Liver (tissue), 9 donors: Measurements from ENCODE around the gene GRK2. TPM values are rescaled to one million over a fixed set of nuclear protein-coding genes. Genes with fewer than 3 reads are reported as not detected.
A peak's percentile ranks its signal among the peaks of the same experiment; 100 is the strongest.

Source experiments
- DNase-seq: peaks from one replicate; pipeline ENCODE4 v3.0.0-alpha.2; 2017; ENCODE audit warnings: low spot score
- H3K27ac ChIP-seq, 2 donors: one replicate each; pipeline ENCODE4 v1.7.0; 2013; ENCODE audit warnings: inconsistent platforms in 2 of 2, low read length in 2 of 2, control low read depth in 1 of 2, low read depth in 1 of 2, mild to moderate bottlenecking in 1 of 2
- H3K27me3 ChIP-seq, 4 donors: one replicate each; pipeline versions ENCODE4 v1.6.1 to v1.7.0; 2013; ENCODE audit warnings: low read length in 3 of 4, inconsistent platforms in 1 of 4, mild to moderate bottlenecking in 1 of 4, moderate library complexity in 1 of 4; ENCODE audit not compliant: control insufficient read depth in 4 of 4, insufficient read depth in 4 of 4
- H3K36me3 ChIP-seq, 4 donors: one replicate each; pipeline versions ENCODE4 v1.6.1 to v1.7.0; 2013; ENCODE audit warnings: low read length in 3 of 4, mild to moderate bottlenecking in 3 of 4, low read depth in 1 of 4, moderate library complexity in 1 of 4; ENCODE audit not compliant: control insufficient read depth in 4 of 4, insufficient read depth in 3 of 4
- H3K4me1 ChIP-seq, 4 donors: one replicate each; pipeline versions ENCODE4 v1.6.1 to v1.7.0; 2013; ENCODE audit warnings: low read length in 3 of 4, mild to moderate bottlenecking in 3 of 4, moderate library complexity in 1 of 4; ENCODE audit not compliant: control insufficient read depth in 4 of 4, insufficient read depth in 4 of 4
- H3K4me3 ChIP-seq, 3 donors: one replicate each; pipeline versions ENCODE4 v1.6.1 to v1.7.0; 2013; ENCODE audit warnings: low read length in 3 of 3, control low read depth in 1 of 3, low read depth in 1 of 3, mild to moderate bottlenecking in 1 of 3
- H3K9ac ChIP-seq, 2 donors: one replicate each; pipeline ENCODE4 v1.7.0; 2013; ENCODE audit warnings: low read length in 2 of 2, mild to moderate bottlenecking in 2 of 2, moderate library complexity in 2 of 2, control low read depth in 1 of 2, low read depth in 1 of 2
- H3K9me3 ChIP-seq, 4 donors: one replicate each; pipeline versions ENCODE4 v1.6.1 to v1.7.0; 2013; ENCODE audit warnings: low read length in 3 of 4; ENCODE audit not compliant: control insufficient read depth in 4 of 4
- ATF3 ChIP-seq: IDR thresholded peaks from 2 replicates; pipeline ENCODE4 v1.6.1; 2016; ENCODE audit warnings: antibody characterized with exemption
- CTCF ChIP-seq: fragments of 150-350 bp; IDR thresholded peaks from 2 replicates; pipeline ENCODE4 v1.5.1; 2017; ENCODE audit warnings: improper control_type of control experiment, low read depth, low read length; ENCODE audit not compliant: missing input control
- EGR1 ChIP-seq, 2 donors: IDR thresholded peaks; 2 replicates each; pipeline ENCODE4 v1.6.1; 2016 to 2018; ENCODE audit warnings: antibody characterized with exemption in 2 of 2, low read depth in 2 of 2
- FOXA1 ChIP-seq: IDR thresholded peaks from 2 replicates; pipeline ENCODE4 v1.6.1; 2016; ENCODE audit warnings: antibody characterized with exemption
- FOXA2 ChIP-seq: IDR thresholded peaks from 2 replicates; pipeline ENCODE4 v1.6.1; 2016; ENCODE audit warnings: antibody characterized with exemption
- GABPA ChIP-seq, 2 donors: IDR thresholded peaks in 1 of 2; conservative IDR thresholded peaks in 1 of 2; 2 replicates each; pipeline ENCODE4 v1.6.1; 2016; ENCODE audit warnings: antibody characterized with exemption in 2 of 2, mild to moderate bottlenecking in 1 of 2, moderate library complexity in 1 of 2
- HNF4A ChIP-seq, 2 donors: conservative IDR thresholded peaks; 2 replicates each; pipeline ENCODE4 v1.6.1; 2016; ENCODE audit warnings: antibody characterized with exemption in 2 of 2, mild to moderate bottlenecking in 2 of 2
- HNF4G ChIP-seq: IDR thresholded peaks from 2 replicates; pipeline ENCODE4 v1.6.1; 2016; ENCODE audit warnings: antibody characterized with exemption
- JUND ChIP-seq, 2 donors: IDR thresholded peaks; 2 replicates each; pipeline ENCODE4 v1.6.1; 2016; ENCODE audit warnings: antibody characterized with exemption in 2 of 2
- MAX ChIP-seq: IDR thresholded peaks from 2 replicates; pipeline ENCODE4 v1.6.1; 2016; ENCODE audit warnings: antibody characterized with exemption
- NR2F2 ChIP-seq: IDR thresholded peaks from 2 replicates; pipeline ENCODE4 v1.6.1; 2016; ENCODE audit warnings: antibody characterized with exemption
- RAD21 ChIP-seq, 2 donors: IDR thresholded peaks; 2 replicates each; pipeline ENCODE4 v1.6.1; 2016; ENCODE audit warnings: antibody characterized with exemption in 2 of 2, mild to moderate bottlenecking in 2 of 2
- REST ChIP-seq: IDR thresholded peaks from 2 replicates; pipeline ENCODE4 v1.6.1; 2016; ENCODE audit warnings: antibody characterized with exemption, mild to moderate bottlenecking
- RXRA ChIP-seq, 2 donors: IDR thresholded peaks; 2 replicates each; pipeline ENCODE4 v1.6.1; 2017 to 2018; ENCODE audit warnings: antibody characterized with exemption in 2 of 2, mild to moderate bottlenecking in 1 of 2
- SP1 ChIP-seq: IDR thresholded peaks from 2 replicates; pipeline ENCODE4 v1.6.1; 2018; ENCODE audit warnings: antibody characterized with exemption, mild to moderate bottlenecking
- YY1 ChIP-seq: IDR thresholded peaks from 2 replicates; pipeline ENCODE4 v1.6.1; 2016; ENCODE audit warnings: antibody characterized with exemption, mild to moderate bottlenecking
- ZBTB33 ChIP-seq: IDR thresholded peaks from 2 replicates; pipeline ENCODE4 v1.6.1; 2016; ENCODE audit warnings: antibody characterized with exemption
- WGBS: extraction: QIAGEN DNeasy Blood & Tissue Kit; methylation state at CpG from one replicate; pipeline ENCODE4 v1.1.7; 2013; 5-methylcytosine and 5-hydroxymethylcytosine counted together
- polyA plus RNA-seq, 2 donors: library from polyadenylated mRNA; stranded (reverse) in 1 of 2; unstranded in 1 of 2; fragments of 200-250 nt in 1 of 2; fragments of >200 nt in 1 of 2; fragmentation: Nextera tagmentation in 1 of 2; extraction: Ambion mirVana in 1 of 2; gene quantifications; one replicate each; pipeline versions ENCODE4 v1.2.1 to v1.2.3, GENCODE V29; 2013 to 2015
- total RNA-seq, 2 donors: library from RNA; depleted of rRNA; stranded (reverse); fragments of >200 nt; gene quantifications; one replicate each; pipeline ENCODE4 v1.2.3, GENCODE V29; 2014
- donor health status: healthy.
- donor health status: healthy.
- donor health status: healthy.
- donor health status: healthy.
- donor health status: healthy.

GRK2 gene
- total and polyA plus RNA-seq, 4 donors, result 13.4 to 41.4 (median 31.7) TPM

GRCh38 chr11:67275606-67276409, 9.5 kb downstream of the GRK2 start:
- Histone ChIP-seq H3K4me3 (no peak overlapping the region), H3K27me3 (no peaks in the 10 kb centered on the region), H3K27ac (peak overlapping the region; percentile 43 to 67), H3K9me3 (no peaks in the 10 kb centered on the region), H3K4me1 (peaks cover 10 to 63% (median 25%) of the 10 kb centered on the region in 4 donors), H3K9ac (no peak overlapping the region), H3K36me3 (peaks cover 4 to 12% (median 7%) of the 10 kb centered on the region in 4 donors)
- no peak for DNase-seq
- no peak for TF ChIP-seq SP1
- TF ChIP-seq EGR1 (IDR thresholded peaks at IDR 0.05; ENCODE audit: low read depth in 2 of 2), result no peak
- no peak for TF ChIP-seq NR2F2
- TF ChIP-seq FOXA1, result no peak
- TF ChIP-seq MAX, result no peak
- TF ChIP-seq ZBTB33, result no peak
- no peak for TF ChIP-seq JUND (IDR thresholded peaks at IDR 0.05)
- no peak for TF ChIP-seq CTCF
- no peak for TF ChIP-seq HNF4G
- TF ChIP-seq ATF3, result no peak
- TF ChIP-seq RXRA (IDR thresholded peaks at IDR 0.05), result no peak
- TF ChIP-seq GABPA (IDR thresholded peaks at IDR 0.05 in 1 of 2, conservative IDR thresholded peaks at IDR 0.05 in 1 of 2), result no peak
- no peak for TF ChIP-seq YY1
- 84% methylated on average over 17 of the region's 17 CpGs for WGBS

- Histone ChIP-seq H3K9ac (no peak overlapping the region), H3K4me1 (peaks cover 10 to 54% (median 21%) of the 10 kb centered on the region in 4 donors)
- no peak for DNase-seq
- TF ChIP-seq EGR1 (IDR thresholded peaks at IDR 0.05; ENCODE audit: low read depth in 2 of 2) (no peak), ZBTB33 (no peak), HNF4G (no peak), RAD21 (IDR thresholded peaks at IDR 0.05) (no peak), JUND (IDR thresholded peaks at IDR 0.05) (no peak), CTCF (no peak), FOXA1 (no peak), ATF3 (no peak), NR2F2 (no peak), GABPA (IDR thresholded peaks at IDR 0.05 in 1 of 2, conservative IDR thresholded peaks at IDR 0.05 in 1 of 2) (no peak), SP1 (no peak), FOXA2 (no peak), REST (no peak), RXRA (IDR thresholded peaks at IDR 0.05) (no peak), HNF4A (conservative IDR thresholded peaks at IDR 0.05) (no peak)
Observed at GRCh38 chr11:67276781-67277230, 10.5 kb downstream of the GRK2 start.

More at GRCh38 chr11:67276781-67277230, 10.5 kb downstream of the GRK2 start:
- peaks cover 7 to 18% (median 10%) of the 10 kb centered on the region in 4 donors for H3K36me3 ChIP-seq
- 60% methylated on average over 16 of the region's 16 CpGs for WGBS
- H3K9me3 ChIP-seq, result no peaks in the 10 kb centered on the region
- H3K4me3 ChIP-seq, result no peak overlapping the region
- no peaks in the 10 kb centered on the region for H3K27me3 ChIP-seq
- peak overlapping the region; percentile 67 to 71 for H3K27ac ChIP-seq
